Ectodermal cell (in vitro differentiated cells): ENCODE data around the gene EHBP1.
"Not testable (repeated sequence)": the region's sequence is repeated elsewhere in the genome, so short reads cannot be mapped to it uniquely, and the experiment has no call there.

Source experiments
- H3K27ac ChIP-seq: 2 replicates; pipeline ENCODE4 v1.7.0; 2013; ENCODE audit warnings: mild to moderate bottlenecking, low read depth, low read length; ENCODE audit not compliant: insufficient read depth, poor library complexity, severe bottlenecking
- H3K27me3 ChIP-seq: 2 replicates; pipeline ENCODE4 v1.7.0; 2013; ENCODE audit warnings: mild to moderate bottlenecking, low read length; ENCODE audit not compliant: insufficient read depth, control insufficient read depth, poor library complexity, severe bottlenecking
- H3K36me3 ChIP-seq: one replicate; pipeline ENCODE4 v1.7.0; 2013; ENCODE audit warnings: low read length; ENCODE audit not compliant: control insufficient read depth, insufficient read depth
- H3K4me1 ChIP-seq: one replicate; pipeline ENCODE4 v1.7.0; 2013; ENCODE audit warnings: low read length; ENCODE audit not compliant: control insufficient read depth, insufficient read depth
- H3K4me3 ChIP-seq: 2 replicates; pipeline ENCODE4 v1.7.0; 2013; ENCODE audit warnings: low read depth, low read length, control low read depth; ENCODE audit not compliant: insufficient read depth
- H3K9me3 ChIP-seq: 2 replicates; pipeline ENCODE4 v1.7.0; 2013; ENCODE audit warnings: mild to moderate bottlenecking, low read length, moderate library complexity; ENCODE audit not compliant: control insufficient read depth
- WGBS, 2 experiments: methylation state at CpG; one replicate each; pipeline ENCODE4 v1.1.7; 2013; ENCODE audit warnings: missing lambda C conversion rate in 2 of 2; 5-methylcytosine and 5-hydroxymethylcytosine counted together

The EHBP1 gene

GRCh38 chr2:63058921-63059792, 353.6 kb downstream of the EHBP1 start:
- no peaks in the 10 kb centered on the region for H3K36me3 ChIP-seq
- no peak overlapping the region for H3K27ac ChIP-seq
- H3K4me3 ChIP-seq, result no peak overlapping the region
- H3K4me1 ChIP-seq, result peaks cover 28% of the 10 kb centered on the region
- H3K9me3 ChIP-seq, result no peaks in the 10 kb centered on the region
- H3K27me3 ChIP-seq, result peaks cover 99% of the 10 kb centered on the region
- 4% methylated on average over 67 of the region's 67 CpGs for WGBS, 2 experiments

- no peak overlapping the region for H3K27ac ChIP-seq
- H3K4me3 ChIP-seq, result no peak overlapping the region
- H3K36me3 ChIP-seq, result no peaks in the 10 kb centered on the region
- H3K4me1 ChIP-seq, result peaks cover 28% of the 10 kb centered on the region
- H3K27me3 ChIP-seq, result peaks cover 98% of the 10 kb centered on the region
- 2 to 4% methylated on average over 28 to 39 of the region's 39 CpGs for WGBS, 2 experiments
- H3K9me3 ChIP-seq, result no peaks in the 10 kb centered on the region
These were observed 354.4 kb downstream of the EHBP1 start for GRCh38 chr2:63059793-63060471.

- peaks cover 23% of the 10 kb centered on the region for H3K4me1 ChIP-seq
- WGBS, 2 experiments, result 22 to 40% methylated on average over 3 to 4 of the region's 5 CpGs
- no peaks in the 10 kb centered on the region for H3K36me3 ChIP-seq
These were observed 355.0 kb downstream of the EHBP1 start for GRCh38 chr2:63060472-63060991.

GRCh38 chr2:63064197-63064596, 358.7 kb downstream of the EHBP1 start:
- Histone ChIP-seq H3K27ac (no peak overlapping the region), H3K4me1 (peaks cover under 1% of the 10 kb centered on the region), H3K36me3 (no peaks in the 10 kb centered on the region), H3K9me3 (no peaks in the 10 kb centered on the region), H3K27me3 (peaks cover 71% of the 10 kb centered on the region), H3K4me3 (no peak overlapping the region)
- 85 to 94% methylated on average over 1 of the region's 1 CpG for WGBS, 2 experiments

More at GRCh38 chr2:63060472-63060991, 355.0 kb downstream of the EHBP1 start:
- Histone ChIP-seq H3K9me3 (no peaks in the 10 kb centered on the region), H3K27ac (no peak overlapping the region), H3K4me3 (no peak overlapping the region), H3K27me3 (peaks cover 97% of the 10 kb centered on the region)

- Histone ChIP-seq H3K27me3 (peaks cover 66% of the 10 kb centered on the region), H3K27ac (no peak overlapping the region), H3K36me3 (no peaks in the 10 kb centered on the region), H3K4me1 (no peaks in the 10 kb centered on the region), H3K4me3 (no peak overlapping the region), H3K9me3 (no peaks in the 10 kb centered on the region)
- WGBS, 2 experiments, result 80 to 82% methylated on average over 1 to 3 of the region's 4 CpGs
These were observed 359.1 kb downstream of the EHBP1 start for GRCh38 chr2:63064661-63065060.

- Histone ChIP-seq H3K4me1 (no peaks in the 10 kb centered on the region), H3K27me3 (peaks cover 50% of the 10 kb centered on the region)
These were observed 360.8 kb downstream of the EHBP1 start for GRCh38 chr2:63066265-63066664.

GRCh38 chr2:63066838-63067237, 361.3 kb downstream of the EHBP1 start:
- Histone ChIP-seq H3K27me3 (peaks cover 44% of the 10 kb centered on the region), H3K36me3 (no peaks in the 10 kb centered on the region), H3K9me3 (no peaks in the 10 kb centered on the region), H3K4me1 (no peaks in the 10 kb centered on the region), H3K27ac (no peak overlapping the region), H3K4me3 (no peak overlapping the region)
- WGBS, 2 experiments, result 50 to 67% methylated on average over 2 of the region's 2 CpGs

More at GRCh38 chr2:63066265-63066664, 360.8 kb downstream of the EHBP1 start:
- no peak overlapping the region for H3K27ac ChIP-seq
- no peaks in the 10 kb centered on the region for H3K36me3 ChIP-seq
- no peak overlapping the region for H3K4me3 ChIP-seq
- no peaks in the 10 kb centered on the region for H3K9me3 ChIP-seq
- 74 to 79% methylated on average over 3 of the region's 3 CpGs for WGBS, 2 experiments

- 88 to 96% methylated on average over 2 of the region's 2 CpGs for WGBS, 2 experiments
- Histone ChIP-seq H3K27me3 (peaks cover 6% of the 10 kb centered on the region), H3K4me1 (no peaks in the 10 kb centered on the region), H3K9me3 (no peaks in the 10 kb centered on the region), H3K4me3 (no peak overlapping the region), H3K27ac (no peak overlapping the region), H3K36me3 (no peaks in the 10 kb centered on the region)
These were observed 366.2 kb downstream of the EHBP1 start for GRCh38 chr2:63071664-63072063.

- H3K9me3 ChIP-seq, result no peaks in the 10 kb centered on the region
- H3K27me3 ChIP-seq, result no peaks in the 10 kb centered on the region
- no peak overlapping the region for H3K27ac ChIP-seq
- no peaks in the 10 kb centered on the region for H3K4me1 ChIP-seq
- WGBS, 2 experiments, result 100% methylated on average over 3 of the region's 3 CpGs; no CpG with 5 or more reads in 1 of the 2 experiments
- H3K36me3 ChIP-seq, result no peaks in the 10 kb centered on the region
- H3K4me3 ChIP-seq, result no peak overlapping the region
These were observed 368.5 kb downstream of the EHBP1 start for GRCh38 chr2:63073994-63074393.

- not testable (repeated sequence) for H3K27me3 ChIP-seq, H3K36me3 ChIP-seq, H3K4me1 ChIP-seq, H3K4me3 ChIP-seq, H3K9me3 ChIP-seq, H3K27ac ChIP-seq
- WGBS, 2 experiments, result 92 to 94% methylated on average over 4 of the region's 4 CpGs
These were observed 368.9 kb downstream of the EHBP1 start for GRCh38 chr2:63074399-63074798.
